RWPE2 (cell line): ENCODE data around the gene FOCAD.
"Not testable (repeated sequence)": the region's sequence is repeated elsewhere in the genome, so short reads cannot be mapped to it uniquely, and the experiment has no call there.

Source experiments
- ATAC-seq: fragments of 200-7000 bp; cut with Tn5 transposase; 3 replicates; pipeline ENCODE4 v1.9.1; 2021; ENCODE audit warnings: low read depth
- DNase-seq: peaks from one replicate; pipeline ENCODE4 v3.0.0-alpha.2; 2020; ENCODE audit warnings: low spot score
- H3K27ac ChIP-seq: fragments of 450-650 bp; 2 replicates; pipeline ENCODE4 v1.5.1; 2017; ENCODE audit warnings: mild to moderate bottlenecking; ENCODE audit not compliant: poor library complexity, severe bottlenecking
- H3K27me3 ChIP-seq: fragments of 250-450 bp; sonication (Bioruptor Pico); 2 replicates; pipeline ENCODE4 v1.5.1; 2021; ENCODE audit warnings: mild to moderate bottlenecking, moderate library complexity; ENCODE audit not compliant: insufficient read depth, poor library complexity, severe bottlenecking
- H3K36me3 ChIP-seq: fragments of 250-450 bp; sonication (Bioruptor Pico); 2 replicates; pipeline ENCODE4 v1.5.1; 2020; ENCODE audit warnings: low read depth, mild to moderate bottlenecking, moderate library complexity
- H3K4me1 ChIP-seq: fragments of 250-450 bp; sonication (Bioruptor Pico); 2 replicates; pipeline ENCODE4 v1.5.1; 2021; ENCODE audit warnings: mild to moderate bottlenecking, moderate library complexity; ENCODE audit not compliant: insufficient read depth, poor library complexity, severe bottlenecking
- H3K4me3 ChIP-seq: fragments of 250-450 bp; sonication (Bioruptor Pico); 2 replicates; pipeline ENCODE4 v1.5.1; 2021; ENCODE audit warnings: mild to moderate bottlenecking, moderate library complexity; ENCODE audit not compliant: severe bottlenecking
- H3K9me3 ChIP-seq: fragments of 250-450 bp; sonication (Bioruptor Pico); 2 replicates; pipeline ENCODE4 v1.5.1; 2021; ENCODE audit warnings: mild to moderate bottlenecking, moderate library complexity; ENCODE audit not compliant: severe bottlenecking
- TF ChIP-seq, protein P1 (sequence below): fragments of 450-650 bp; IDR thresholded peaks from one replicate; pipeline ENCODE4 v1.5.1; 2017; ENCODE audit warnings: mild to moderate bottlenecking, moderate library complexity; ENCODE audit not compliant: poor library complexity, severe bottlenecking

Gene FOCAD

DNA sequence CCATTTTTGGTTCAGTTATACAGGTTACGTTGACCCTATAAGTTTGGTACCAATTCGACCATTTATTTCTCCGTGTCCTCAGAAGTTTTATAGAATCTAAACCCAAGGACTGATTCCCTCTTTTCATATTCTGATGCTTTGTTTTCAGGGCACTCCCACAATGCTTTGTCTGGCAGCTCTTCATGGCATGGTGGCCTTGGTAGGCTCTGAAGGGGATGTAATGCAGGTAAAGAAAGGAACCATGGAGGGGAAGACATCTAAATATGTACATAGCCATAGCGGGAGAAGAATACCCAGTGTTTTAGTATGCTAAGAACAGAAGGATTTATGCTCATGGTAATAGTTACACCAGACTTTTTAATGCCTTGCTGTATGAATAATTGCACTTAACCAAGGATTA is 264.6 kb downstream of the FOCAD start:
- TF ChIP-seq, protein P1, sequence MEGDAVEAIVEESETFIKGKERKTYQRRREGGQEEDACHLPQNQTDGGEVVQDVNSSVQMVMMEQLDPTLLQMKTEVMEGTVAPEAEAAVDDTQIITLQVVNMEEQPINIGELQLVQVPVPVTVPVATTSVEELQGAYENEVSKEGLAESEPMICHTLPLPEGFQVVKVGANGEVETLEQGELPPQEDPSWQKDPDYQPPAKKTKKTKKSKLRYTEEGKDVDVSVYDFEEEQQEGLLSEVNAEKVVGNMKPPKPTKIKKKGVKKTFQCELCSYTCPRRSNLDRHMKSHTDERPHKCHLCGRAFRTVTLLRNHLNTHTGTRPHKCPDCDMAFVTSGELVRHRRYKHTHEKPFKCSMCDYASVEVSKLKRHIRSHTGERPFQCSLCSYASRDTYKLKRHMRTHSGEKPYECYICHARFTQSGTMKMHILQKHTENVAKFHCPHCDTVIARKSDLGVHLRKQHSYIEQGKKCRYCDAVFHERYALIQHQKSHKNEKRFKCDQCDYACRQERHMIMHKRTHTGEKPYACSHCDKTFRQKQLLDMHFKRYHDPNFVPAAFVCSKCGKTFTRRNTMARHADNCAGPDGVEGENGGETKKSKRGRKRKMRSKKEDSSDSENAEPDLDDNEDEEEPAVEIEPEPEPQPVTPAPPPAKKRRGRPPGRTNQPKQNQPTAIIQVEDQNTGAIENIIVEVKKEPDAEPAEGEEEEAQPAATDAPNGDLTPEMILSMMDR: no peak
- Histone ChIP-seq H3K4me1 (no peaks in the 10 kb centered on the region), H3K27me3 (no peaks in the 10 kb centered on the region), H3K4me3 (no peak overlapping the region), H3K36me3 (peaks cover 30% of the 10 kb centered on the region), H3K9me3 (no peaks in the 10 kb centered on the region), H3K27ac (no peak overlapping the region)
- ATAC-seq (no peak), DNase-seq (no peak)

DNA sequence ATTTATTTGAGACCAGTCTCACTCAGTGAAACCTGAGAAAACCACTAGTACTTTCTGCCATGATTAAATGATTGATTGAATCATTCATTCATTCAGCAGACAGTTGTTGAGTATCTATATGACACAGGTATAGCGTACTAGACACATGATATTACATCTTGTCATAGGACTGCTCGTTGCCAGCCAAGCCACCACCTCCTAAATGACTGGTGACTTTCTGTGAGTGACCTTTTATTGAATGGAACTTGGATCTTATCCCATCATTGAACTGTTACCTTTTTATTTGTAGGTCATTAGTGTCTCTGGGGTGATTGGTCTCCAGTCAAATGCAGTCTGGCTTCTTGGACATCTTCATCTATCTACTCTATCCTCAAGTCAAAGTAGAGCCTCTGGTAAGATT is 266.6 kb downstream of the FOCAD start:
- TF ChIP-seq, protein P1: no peak
- H3K4me1 ChIP-seq: no peaks in the 10 kb centered on the region
- ATAC-seq (no peak), DNase-seq (no peak)
- H3K9me3 ChIP-seq: no peaks in the 10 kb centered on the region
- H3K36me3 ChIP-seq: peaks cover 30% of the 10 kb centered on the region
- no peak overlapping the region for H3K27ac ChIP-seq
- H3K4me3 ChIP-seq: no peak overlapping the region
- H3K27me3 ChIP-seq: no peaks in the 10 kb centered on the region

GRCh38 chr9:20962536-20963225 is 278.6 kb downstream of the FOCAD start:
- ATAC-seq (no peak), DNase-seq (no peak)
- Histone ChIP-seq H3K27me3 (no peaks in the 10 kb centered on the region), H3K36me3 (no peaks in the 10 kb centered on the region), H3K9me3 (no peaks in the 10 kb centered on the region), H3K4me1 (no peaks in the 10 kb centered on the region), H3K4me3 (no peak overlapping the region), H3K27ac (no peak overlapping the region)
- TF ChIP-seq, protein P1: no peak

DNA sequence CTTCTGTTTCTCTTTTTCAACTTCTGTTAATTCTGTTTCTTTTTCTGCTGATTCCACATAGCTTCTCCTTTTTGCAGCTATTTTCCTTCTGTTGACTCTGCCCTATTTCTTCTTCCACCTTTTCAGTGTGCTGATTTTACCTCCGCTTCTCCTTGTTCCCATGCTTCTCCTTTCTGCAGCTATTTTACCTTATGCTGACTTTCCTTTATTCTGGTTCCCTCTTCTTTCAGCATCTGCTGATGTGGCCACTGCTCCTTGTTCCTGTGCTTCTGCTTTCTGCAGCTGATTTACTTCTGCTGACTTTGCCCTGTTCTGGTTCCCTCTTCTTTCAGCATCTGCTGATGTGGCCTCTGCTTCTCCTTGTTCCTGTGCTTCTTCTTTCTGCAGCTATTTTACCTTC is 288.6 kb downstream of the FOCAD start:
- Histone ChIP-seq H3K36me3 (peaks cover 5% of the 10 kb centered on the region; the same call in 1 of the 2 replicates), H3K27me3 (no peaks in the 10 kb centered on the region), H3K9me3 (no peaks in the 10 kb centered on the region), H3K4me3 (no peak overlapping the region), H3K4me1 (no peaks in the 10 kb centered on the region), H3K27ac (no peak overlapping the region)
- TF ChIP-seq, protein P1: no peak
- no peak for DNase-seq
- ATAC-seq: no peak

GRCh38 chr9:20973246-20973947 is 289.3 kb downstream of the FOCAD start:
- not testable (repeated sequence) for H3K4me1 ChIP-seq, H3K4me3 ChIP-seq, H3K27me3 ChIP-seq, H3K36me3 ChIP-seq, DNase-seq, H3K9me3 ChIP-seq, H3K27ac ChIP-seq, ATAC-seq

DNA sequence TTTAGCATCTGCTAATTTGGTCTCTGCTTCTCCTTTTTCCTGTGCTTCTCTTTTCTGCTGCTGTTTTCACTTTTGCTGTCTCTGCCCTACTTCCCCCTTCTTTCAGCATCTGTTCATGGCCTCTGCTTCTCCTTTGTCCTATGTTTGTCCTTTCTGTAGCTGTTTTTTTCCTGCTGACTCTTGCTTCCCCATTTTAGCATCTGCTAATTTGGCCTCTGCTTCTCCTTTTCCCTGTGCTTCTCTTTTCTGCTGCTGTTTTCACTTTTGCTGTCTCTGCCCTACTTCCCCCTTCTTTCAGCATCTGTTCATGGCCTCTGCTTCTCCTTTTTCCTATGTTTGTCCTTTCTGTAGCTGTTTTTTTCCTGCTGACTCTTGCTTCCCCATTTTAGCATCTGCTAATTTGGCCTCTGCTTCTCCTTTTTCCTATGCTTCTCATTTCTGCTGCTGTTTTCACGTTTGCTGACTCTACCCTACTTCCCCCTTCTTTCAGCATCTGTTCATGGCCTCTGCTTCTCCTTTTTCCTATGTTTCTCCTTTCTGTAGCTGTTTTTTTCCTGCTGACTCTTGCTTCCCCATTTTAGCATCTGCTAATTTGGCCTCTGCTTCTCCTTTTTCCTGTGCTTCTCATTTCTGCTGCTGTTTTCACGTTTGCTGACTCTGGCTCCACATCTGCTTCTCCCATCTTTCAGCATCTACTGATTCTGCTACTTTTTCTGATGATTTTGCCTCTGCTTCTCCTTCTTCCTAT is 290.3 kb downstream of the FOCAD start:
- not testable (repeated sequence) for H3K4me3 ChIP-seq, H3K36me3 ChIP-seq, H3K27ac ChIP-seq, H3K4me1 ChIP-seq, DNase-seq, ATAC-seq, H3K9me3 ChIP-seq, H3K27me3 ChIP-seq
